H1 (cell line): ENCODE data around the gene IFITM2. TPM values are rescaled to one million over a fixed set of nuclear protein-coding genes. Genes with fewer than 3 reads are reported as not detected.

ENCODE experiments used
- CTCF ChIA-PET: fragments of 300-600 bp; sonication (Branson Sonifier 250); formaldehyde crosslinking; loops from one replicate; lab custom pipeline; 2021; ENCODE audit not compliant: partially characterized antibody; lab: Charles Lee
- POLR2A ChIA-PET: fragments of 300-600 bp; sonication (Branson Sonifier 250); formaldehyde crosslinking; loops from one replicate; lab custom pipeline; 2021; ENCODE audit warnings: inconsistent platforms; ENCODE audit not compliant: partially characterized antibody; lab: Charles Lee
- DNase-seq, 2 experiments: peaks; one replicate each; pipeline versions ENCODE4 v3.0.0 to v3.0.0-alpha.2; 2010 to 2022; ENCODE audit warnings: low spot score in 2 of 2, low read depth in 1 of 2, mixed read lengths in 1 of 2
- FAIRE-seq: peaks from 2 replicates; lab custom pipeline; 2011; peaks lifted over from hg19 to GRCh38; lab: Jason Lieb, UNC
- H2AFZ ChIP-seq: 2 replicates; pipeline ENCODE4 v1.8.1; 2012; ENCODE audit warnings: low read length, inconsistent platforms
- H2AK5ac ChIP-seq: 2 replicates; pipeline ENCODE4 v1.6.1; 2013; ENCODE audit warnings: low read depth, low read length
- H2BK120ac ChIP-seq: replicated peaks from 2 replicates; pipeline ENCODE3; 2013; ENCODE audit warnings: low read depth, low read length, inconsistent platforms
- H2BK12ac ChIP-seq: 2 replicates; pipeline ENCODE4 v1.6.1; 2013; ENCODE audit warnings: low read depth, low read length
- H2BK15ac ChIP-seq: 2 replicates; pipeline ENCODE4 v1.6.1; 2013; ENCODE audit warnings: low read length
- H2BK20ac ChIP-seq: 2 replicates; pipeline ENCODE4 v1.6.1; 2013; ENCODE audit warnings: low read length
- H2BK5ac ChIP-seq: 2 replicates; pipeline ENCODE4 v1.6.1; 2013; ENCODE audit warnings: low read depth, low read length
- H3K14ac ChIP-seq: 2 replicates; pipeline ENCODE4 v1.6.1; 2013; ENCODE audit warnings: inconsistent platforms; ENCODE audit not compliant: insufficient read length
- H3K18ac ChIP-seq: 2 replicates; pipeline ENCODE4 v1.6.1; 2013; ENCODE audit warnings: low read length; ENCODE audit errors: extremely low read depth
- H3K23ac ChIP-seq: 2 replicates; pipeline ENCODE4 v1.6.1; 2013; ENCODE audit warnings: inconsistent platforms; ENCODE audit not compliant: insufficient read length
- H3K23me2 ChIP-seq: 2 replicates; pipeline ENCODE4 v1.6.1; 2013; ENCODE audit warnings: low read depth, low read length
- H3K27ac ChIP-seq: 2 replicates; pipeline ENCODE4 v1.6.1; 2011; ENCODE audit warnings: low read depth, low read length, inconsistent platforms
- H3K27me3 ChIP-seq, 4 experiments: replicated peaks in 1 of 4; 1 replicate in 1 of 4; 2 replicates in 3 of 4; pipeline versions ENCODE4 v1.6.1 to v1.8.1; 2011 to 2013; ENCODE audit warnings: low read length in 3 of 4, mild to moderate bottlenecking in 3 of 4, inconsistent platforms in 2 of 4, mixed read lengths in 2 of 4, moderate library complexity in 1 of 4; ENCODE audit not compliant: control insufficient read depth in 3 of 4, insufficient read depth in 3 of 4; ENCODE audit errors: extremely low read depth in 1 of 4
- H3K36me3 ChIP-seq, 4 experiments: 2 replicates each; pipeline versions ENCODE4 v1.6.1 to v1.8.1; 2011 to 2013; ENCODE audit warnings: mild to moderate bottlenecking in 4 of 4, low read length in 3 of 4, moderate library complexity in 2 of 4, control low read depth in 1 of 4, inconsistent platforms in 1 of 4; ENCODE audit not compliant: insufficient read depth in 4 of 4, control insufficient read depth in 2 of 4
- H3K4ac ChIP-seq: replicated peaks from 2 replicates; pipeline ENCODE3; 2013; ENCODE audit warnings: low read length, low read depth, mixed read lengths, inconsistent platforms; ENCODE audit not compliant: insufficient read length
- H3K4me1 ChIP-seq, 4 experiments: replicated peaks in 1 of 4; 1 replicate in 1 of 4; 2 replicates in 3 of 4; pipeline versions ENCODE4 v1.6.1 to v1.8.1; 2011 to 2013; ENCODE audit warnings: low read length in 3 of 4, inconsistent platforms in 2 of 4, mixed read lengths in 1 of 4; ENCODE audit not compliant: insufficient read depth in 4 of 4, control insufficient read depth in 3 of 4
- H3K4me2 ChIP-seq, 2 experiments: 2 replicates each; pipeline versions ENCODE4 v1.6.1 to v1.8.1; 2011 to 2013; ENCODE audit warnings: low read depth in 2 of 2, low read length in 2 of 2, control low read depth in 1 of 2, inconsistent platforms in 1 of 2, mild to moderate bottlenecking in 1 of 2; ENCODE audit not compliant: insufficient read depth in 1 of 2
- H3K4me3 ChIP-seq, 4 experiments: fragments of 200-600, 300-600 bp in 1 of 4; sonication (generic), shearing (Covaris generic), sonication (Bioruptor Twin) in 1 of 4; 2 replicates each; pipeline versions ENCODE4 v1.5.1 to v1.8.1; 2011 to 2016; ENCODE audit warnings: low read length in 4 of 4, low read depth in 3 of 4, control low read depth in 2 of 4, inconsistent platforms in 2 of 4, mild to moderate bottlenecking in 2 of 4, mixed read lengths in 1 of 4, moderate library complexity in 1 of 4; ENCODE audit not compliant: insufficient read depth in 2 of 4; ENCODE audit errors: extremely low read depth in 1 of 4
- H3K56ac ChIP-seq: replicated peaks from 2 replicates; pipeline ENCODE3; 2013; ENCODE audit warnings: low read depth, mild to moderate bottlenecking, mixed read lengths, low read length, inconsistent platforms; ENCODE audit not compliant: insufficient read length
- H3K79me1 ChIP-seq: 2 replicates; pipeline ENCODE4 v1.6.1; 2013; ENCODE audit warnings: low read depth, low read length, control low read depth
- H3K79me2 ChIP-seq, 2 experiments: 2 replicates each; pipeline versions ENCODE4 v1.6.1 to v1.8.1; 2012 to 2013; ENCODE audit warnings: low read length in 2 of 2, mild to moderate bottlenecking in 2 of 2, inconsistent platforms in 1 of 2; ENCODE audit not compliant: insufficient read depth in 2 of 2, control insufficient read depth in 1 of 2
- H3K9ac ChIP-seq, 4 experiments: replicated peaks in 1 of 4; 1 replicate in 1 of 4; 2 replicates in 3 of 4; pipeline versions ENCODE4 v1.6.1 to v1.8.1; 2011 to 2013; ENCODE audit warnings: low read depth in 3 of 4, low read length in 3 of 4, control low read depth in 2 of 4, mild to moderate bottlenecking in 2 of 4, moderate library complexity in 2 of 4, inconsistent platforms in 1 of 4; ENCODE audit errors: extremely low read depth in 1 of 4
- H3K9me3 ChIP-seq, 2 experiments: 2 replicates each; pipeline versions ENCODE4 v1.6.1 to v1.8.1; 2012 to 2013; ENCODE audit warnings: mild to moderate bottlenecking in 2 of 2, moderate library complexity in 2 of 2, control low read depth in 1 of 2, inconsistent platforms in 1 of 2, low read depth in 1 of 2, low read length in 1 of 2, mixed read lengths in 1 of 2; ENCODE audit not compliant: insufficient read depth in 2 of 2
- H4K20me1 ChIP-seq, 2 experiments: replicated peaks in 1 of 2; 2 replicates each; pipeline versions ENCODE3 to v1.8.1; 2011 to 2013; ENCODE audit warnings: inconsistent platforms in 2 of 2, low read length in 2 of 2, mild to moderate bottlenecking in 1 of 2; ENCODE audit not compliant: insufficient read depth in 2 of 2, control insufficient read depth in 1 of 2
- H4K5ac ChIP-seq: 2 replicates; pipeline ENCODE4 v1.6.1; 2013; ENCODE audit warnings: low read length, low read depth, mixed read lengths, inconsistent platforms; ENCODE audit not compliant: insufficient read length
- H4K8ac ChIP-seq: 2 replicates; pipeline ENCODE4 v1.8.0; 2013; ENCODE audit warnings: mild to moderate bottlenecking, moderate library complexity, low read length, inconsistent platforms; ENCODE audit not compliant: insufficient read depth; ENCODE audit errors: extremely low read depth
- H4K91ac ChIP-seq: replicated peaks from 2 replicates; pipeline ENCODE3; 2013; ENCODE audit warnings: low read length, mixed read lengths, inconsistent platforms; ENCODE audit not compliant: insufficient read length
- BACH1 ChIP-seq: IDR thresholded peaks from 2 replicates; pipeline ENCODE4 v1.6.1; 2012; ENCODE audit warnings: low read length, improper control_type of control experiment
- CREB1 ChIP-seq: IDR thresholded peaks from 2 replicates; pipeline ENCODE4 v1.6.1; 2012; ENCODE audit warnings: inconsistent platforms
- E2F6 ChIP-seq: IDR thresholded peaks from 2 replicates; pipeline ENCODE4 v1.6.1; 2012; ENCODE audit warnings: inconsistent platforms
- EGR1 ChIP-seq: IDR thresholded peaks from 2 replicates; pipeline ENCODE4 v1.6.1; 2011; ENCODE audit warnings: low read depth, low read length, borderline replicate concordance
- EZH2 ChIP-seq: fragments of 200-600 bp; sonication (generic); IDR thresholded peaks from 2 replicates; pipeline ENCODE4 v1.7.1; 2012; ENCODE audit warnings: low read depth, mild to moderate bottlenecking, moderate library complexity, low read length, inconsistent platforms; ENCODE audit not compliant: severe bottlenecking
- KDM5A ChIP-seq: fragments of 200-600 bp; IDR thresholded peaks from 2 replicates; pipeline ENCODE4 v1.7.1; 2012; ENCODE audit warnings: mild to moderate bottlenecking, low read length, inconsistent platforms, mixed read lengths
- POU5F1 ChIP-seq: IDR thresholded peaks from 2 replicates; pipeline ENCODE4 v1.6.1; 2011; ENCODE audit warnings: low read depth, mild to moderate bottlenecking, low read length, moderate library complexity
- RBBP5 ChIP-seq: IDR thresholded peaks from 2 replicates; pipeline ENCODE4 v1.7.1; 2012; ENCODE audit warnings: low read depth, mild to moderate bottlenecking, inconsistent platforms, low read length, moderate library complexity, borderline replicate concordance
- SAP30 ChIP-seq: fragments of 300-600 bp; sonication (generic); IDR thresholded peaks from 2 replicates; pipeline ENCODE4 v1.7.1; 2012; ENCODE audit warnings: low read length, moderate library complexity, mild to moderate bottlenecking, inconsistent platforms; ENCODE audit not compliant: insufficient read depth, insufficient replicate concordance
- TEAD4 ChIP-seq: IDR thresholded peaks from 2 replicates; pipeline ENCODE4 v1.6.1; 2012; ENCODE audit warnings: low read depth, low read length, inconsistent platforms, mixed read lengths
- WGBS, 2 experiments: shearing (Covaris generic) in 1 of 2; methylation state at CpG; one replicate each; pipeline versions ENCODE4 v1.1.6 to v1.1.7; 2013 to 2015; ENCODE audit warnings: low lambda C conversion rate in 2 of 2, mixed read lengths in 2 of 2, inconsistent platforms in 1 of 2, low coverage in 1 of 2, missing lambda C conversion rate in 1 of 2; ENCODE audit not compliant: insufficient replicate concordance in 2 of 2, insufficient coverage in 1 of 2, insufficient read length in 1 of 2; ENCODE audit errors: extremely low coverage in 1 of 2, missing lambda C conversion rate in 1 of 2; 5-methylcytosine and 5-hydroxymethylcytosine counted together
- polyA plus RNA-seq, 7 experiments: library from polyadenylated mRNA; depleted of rRNA in 3 of 7; stranded (reverse) in 5 of 7; unstranded in 2 of 7; fragments of >200 nt in 5 of 7; fragments of 200-250 nt in 2 of 7; gene quantifications; 1 replicate in 5 of 7; 2 replicates in 1 of 7; 4 replicates in 1 of 7; pipeline versions ENCODE4 v1.2.1 to v1.2.3, GENCODE V29; 2011 to 2013; ENCODE audit warnings: missing spikeins in 2 of 7, mixed read lengths in 2 of 7
- total RNA-seq: library from RNA; stranded (reverse); fragmentation: NEBNext Ultra II Directional; extraction: Animal tissue kit (Norgen Biotek cat#: 25700); gene quantifications from 2 replicates; pipeline ENCODE4 v1.2.1, GENCODE V29; 2021

IFITM2 gene
- total and polyA plus RNA-seq, 2 of the 8 experiments (the other 6 are each of a cell fraction or from before 2014, with no cell fraction given), result 399 to 764 TPM

GRCh38 chr11:324156-324555 lies 16.5 kb downstream of the IFITM2 start:
- Histone ChIP-seq H3K56ac (no peak overlapping the region), H3K23ac (no peak overlapping the region), H2BK15ac (no peak overlapping the region), H2BK20ac (no peak overlapping the region), H3K23me2 (peaks cover 3% of the 10 kb centered on the region; the same call in 1 of the 2 replicates), H4K20me1 (no peaks in the 10 kb centered on the region), H2BK12ac (peak overlapping the region; percentile 84; the same call in 1 of the 2 replicates), H2AK5ac (no peak overlapping the region), H3K14ac (no peak overlapping the region), H3K79me1 (no peaks in the 10 kb centered on the region), H3K27me3 (no peaks in the 10 kb centered on the region), H2AFZ (no peak overlapping the region), H3K18ac (no peak overlapping the region), H3K4me2 (no peak overlapping the region), H4K91ac (no peak overlapping the region), H2BK120ac (no peak overlapping the region), H3K79me2 (peaks cover 0 to 3% of the 10 kb centered on the region in 2 experiments; a peak in 1 of 4 replicates), H3K4me3 (no peak overlapping the region), H2BK5ac (no peak overlapping the region; the same call in 1 of the 2 replicates), H3K27ac (no peak overlapping the region), H3K4me1 (peaks cover 0 to 26% (median 9%) of the 10 kb centered on the region in 4 experiments; a peak in 6 of 7 replicates), H3K4ac (no peak overlapping the region), H4K8ac (no peak overlapping the region), H4K5ac (no peak overlapping the region), H3K9ac (no peak overlapping the region), H3K36me3 (no peaks in the 10 kb centered on the region), H3K9me3 (no peaks in the 10 kb centered on the region)
- ChIA-PET CTCF (interaction anchor here (0.7 to 2.3 kb wide), 7 partner anchors 9 to 74 kb away, joined by 3 to 9 read pairs (median 4); partner anchors contain the start of genes IFITM2 and IFITM5), POLR2A (interaction anchor here (0.8 to 2.2 kb wide), 3 partner anchors 10 to 24 kb away, joined by 3 to 6 read pairs (median 4); no protein-coding TSS in a partner anchor)
- 76% methylated on average over 11 of the region's 11 CpGs; no CpG with 5 or more reads in 1 of the 2 experiments for WGBS, 2 experiments
- FAIRE-seq (no peak), DNase-seq (peak in 1 of 2 experiments; percentile 46)
- no peak for TF ChIP-seq E2F6
- TF ChIP-seq EGR1, result no peak
- no peak for TF ChIP-seq CREB1
- no peak for TF ChIP-seq KDM5A
- TF ChIP-seq BACH1, result no peak
- TF ChIP-seq EZH2, result no peak
- TF ChIP-seq SAP30, result no peak
- TF ChIP-seq POU5F1, result no peak
- TF ChIP-seq RBBP5, result no peak
- TF ChIP-seq TEAD4, result no peak
- TF ChIP-seq, all 59 proteins: peak for 0
